ENCODE results near the gene CFHR5.
"Not testable (repeated sequence)": the region's sequence is repeated elsewhere in the genome, so short reads cannot be mapped to it uniquely, and the experiment has no call there.

Gene CFHR5

DNA sequence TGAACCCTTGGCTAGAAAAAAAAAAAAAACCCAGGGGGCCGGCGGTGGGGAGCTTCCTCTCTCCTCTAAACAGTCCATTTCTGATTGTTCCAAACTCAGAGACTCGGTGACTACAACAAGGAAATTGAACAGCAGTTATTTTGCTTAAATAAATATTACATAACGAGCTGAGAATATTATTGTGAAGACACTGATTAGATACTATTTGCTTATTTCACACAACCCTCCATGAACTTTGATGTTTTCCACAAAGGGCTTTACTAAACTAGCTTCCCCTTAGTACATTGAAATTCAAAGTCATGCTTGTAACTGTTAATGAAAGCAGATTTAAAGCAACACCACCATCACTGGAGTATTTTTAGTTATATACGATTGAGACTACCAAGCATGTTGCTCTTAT is at the start of gene CFHR5:
Gene CFHR5, plus strand, starts transcription at position 279 of the 400 bp plus-strand sequence. Its CDS starts 109 bp downstream, at position 388.
- DNase-seq (ENCODE audit: low read depth in 2 of 2): no peak

DNA sequence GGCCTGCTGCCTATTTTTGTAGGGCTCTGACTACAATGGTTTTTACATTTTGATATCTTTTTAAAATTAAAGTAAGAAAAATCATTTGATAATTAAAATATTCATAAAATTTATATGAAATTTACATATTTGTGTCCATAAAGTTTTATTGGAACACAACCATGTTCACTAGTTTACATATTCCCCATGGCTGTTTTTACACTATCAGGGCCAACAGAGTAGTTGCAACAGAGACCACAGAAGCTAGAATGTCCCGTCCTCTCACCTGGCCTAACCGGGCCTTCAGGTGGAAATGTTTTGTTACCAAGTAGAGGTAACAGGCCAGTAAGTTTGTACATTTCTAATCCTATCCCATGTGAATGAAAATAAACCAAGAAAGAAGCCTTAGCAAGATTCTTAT is 44.5 kb upstream of the CFHR5 start:
- DNase-seq (ENCODE audit: low read depth in 2 of 2): not testable (repeated sequence)

DNA sequence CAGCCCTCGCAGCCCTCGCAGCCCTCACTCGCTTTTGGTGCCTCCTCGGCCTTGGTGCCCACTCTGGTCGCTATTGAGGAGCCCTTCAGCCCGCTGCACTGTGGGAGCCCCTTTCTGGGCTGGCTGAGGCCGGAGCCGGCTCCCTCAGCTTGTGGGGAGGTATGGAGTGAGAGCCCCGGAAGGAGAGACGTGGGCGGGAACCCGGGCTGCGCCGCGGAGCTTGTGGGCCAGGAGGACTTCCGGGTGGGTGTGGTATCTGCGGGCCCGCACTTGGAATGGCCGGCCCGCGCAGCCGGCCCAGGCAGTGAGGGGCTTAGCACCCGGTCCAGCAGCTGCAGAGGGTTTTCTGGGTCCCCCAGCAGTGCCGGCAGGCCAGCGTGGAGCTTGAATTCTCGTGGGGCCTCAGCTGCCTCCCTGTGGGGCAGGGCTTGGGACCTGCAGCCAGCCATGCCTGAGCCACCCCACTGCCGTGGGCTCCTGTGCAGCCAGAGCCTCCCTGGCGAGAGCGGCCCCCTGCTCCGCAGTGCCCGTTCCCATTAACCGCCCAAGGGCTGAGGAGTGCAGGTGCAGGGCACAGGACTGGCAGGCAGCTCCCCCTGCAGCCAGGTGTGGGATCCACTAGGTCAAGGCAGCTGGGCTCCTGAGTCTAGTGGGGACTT is 43.7 kb upstream of the CFHR5 start:
- DNase-seq (ENCODE audit: low read depth in 2 of 2): no peak

DNA sequence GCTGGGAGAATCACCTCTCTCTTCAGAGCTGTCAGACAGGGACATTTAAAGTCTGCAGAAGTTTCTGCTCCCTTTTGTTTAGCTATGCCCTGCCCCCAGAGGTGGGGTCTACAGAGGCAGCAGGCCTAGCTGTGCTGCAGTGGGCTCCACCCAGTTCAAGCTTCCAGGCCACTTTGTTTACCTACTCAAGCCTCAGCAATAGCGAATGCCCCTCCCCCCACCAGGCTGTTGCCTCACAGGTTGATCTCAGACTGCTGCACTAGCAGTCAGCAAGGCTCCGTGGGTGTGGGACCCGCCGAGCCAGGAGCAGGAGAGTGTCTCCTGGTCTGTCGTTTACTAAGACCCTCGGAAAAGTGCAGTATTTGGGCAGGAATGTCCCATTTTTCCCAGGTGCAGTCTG is 35.9 kb upstream of the CFHR5 start:
- not testable (repeated sequence) for DNase-seq (ENCODE audit: low read depth in 2 of 2)

DNA sequence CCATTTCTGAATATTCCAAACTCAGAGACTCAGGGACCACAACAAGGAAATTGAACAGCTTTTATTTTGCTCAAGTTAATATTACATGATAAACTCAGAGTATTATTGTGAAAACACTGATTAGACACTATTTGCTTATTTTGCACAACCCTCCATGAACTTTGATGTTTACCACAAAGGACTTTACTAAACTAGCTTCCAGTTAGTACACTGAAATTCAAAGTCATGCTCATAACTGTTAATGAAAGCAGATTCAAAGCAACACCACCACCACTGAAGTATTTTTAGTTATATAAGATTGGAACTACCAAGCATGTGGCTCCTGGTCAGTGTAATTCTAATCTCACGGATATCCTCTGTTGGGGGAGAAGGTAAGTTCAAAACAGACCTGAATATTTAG is 33.8 kb upstream of the CFHR5 start, which contains the start of gene CFHR2:
Gene CFHR2, plus strand, starts transcription at position 171 of the 400 bp plus-strand sequence. Its CDS starts 143 bp downstream, at position 314.
- DNase-seq (ENCODE audit: low read depth in 2 of 2): not testable (repeated sequence)

DNA sequence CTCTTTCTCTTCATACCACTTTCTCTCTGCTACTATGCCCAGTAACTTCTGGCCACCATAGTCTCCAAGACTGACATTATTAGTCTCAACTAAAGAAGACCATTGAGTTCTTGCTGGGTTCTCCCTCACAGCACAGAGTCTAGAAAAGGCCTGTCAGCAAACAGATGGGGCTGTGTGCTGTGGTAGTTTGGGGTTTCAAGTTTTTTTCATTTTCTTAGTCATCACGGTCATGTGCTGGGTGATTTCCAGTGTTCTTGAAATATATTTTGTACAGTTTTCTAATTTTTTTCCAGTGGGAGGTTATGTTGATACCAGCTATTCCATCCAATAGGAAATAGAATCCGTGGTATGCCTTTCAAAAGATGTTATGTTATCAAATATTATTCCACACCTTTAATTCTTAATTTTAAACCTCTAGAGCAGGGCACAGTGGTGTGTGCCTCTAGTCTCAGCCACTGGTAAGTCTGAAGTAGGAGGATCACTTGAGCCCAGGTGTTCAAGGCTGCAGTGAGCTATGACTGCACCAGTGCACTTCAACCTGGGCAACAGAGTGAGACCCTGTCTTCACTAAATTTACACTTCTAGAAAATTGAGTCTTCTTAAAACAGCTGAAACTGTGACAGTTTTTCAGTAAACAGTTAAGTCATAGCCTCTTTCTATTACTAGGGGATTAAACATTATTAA is 25.5 kb upstream of the CFHR5 start:
- no peak for DNase-seq (ENCODE audit: low read depth in 2 of 2)

DNA sequence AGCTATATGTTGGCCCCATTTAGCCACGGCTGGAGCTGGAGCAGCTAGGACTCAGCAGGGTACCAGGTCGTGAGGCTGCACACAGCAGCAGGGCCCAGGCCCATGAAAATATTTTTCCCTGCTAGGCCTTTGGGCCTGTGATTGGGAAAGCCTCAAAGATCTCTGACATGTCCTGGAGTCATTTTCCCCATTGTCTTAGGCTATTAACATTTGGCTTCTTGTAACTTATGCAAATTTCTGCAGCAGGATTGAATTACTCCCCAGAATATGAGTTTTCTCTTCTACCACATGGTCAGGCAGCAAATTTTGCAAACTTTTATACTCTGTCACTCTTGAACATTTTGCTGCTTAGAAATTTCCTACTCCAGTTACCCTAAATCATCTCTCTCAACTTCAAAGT is 22.6 kb upstream of the CFHR5 start:
- no peak for DNase-seq (ENCODE audit: low read depth in 2 of 2)

GRCh38 chr1:196955926-196956325 is 21.4 kb upstream of the CFHR5 start:
- DNase-seq (ENCODE audit: low read depth in 2 of 2): no peak

GRCh38 chr1:196960854-196961253 is 16.5 kb upstream of the CFHR5 start:
- DNase-seq (ENCODE audit: low read depth in 2 of 2): no peak

GRCh38 chr1:196970182-196970581 is 7.2 kb upstream of the CFHR5 start:
- no peak for DNase-seq (ENCODE audit: low read depth in 2 of 2)

- no peak for DNase-seq (ENCODE audit: low read depth in 2 of 2)
These were observed 1.1 kb upstream of the CFHR5 start for GRCh38 chr1:196976278-196976677.

- DNase-seq (ENCODE audit: low read depth in 2 of 2): no peak
These were observed 3.5 kb downstream of the CFHR5 start for GRCh38 chr1:196980859-196981258.

DNA sequence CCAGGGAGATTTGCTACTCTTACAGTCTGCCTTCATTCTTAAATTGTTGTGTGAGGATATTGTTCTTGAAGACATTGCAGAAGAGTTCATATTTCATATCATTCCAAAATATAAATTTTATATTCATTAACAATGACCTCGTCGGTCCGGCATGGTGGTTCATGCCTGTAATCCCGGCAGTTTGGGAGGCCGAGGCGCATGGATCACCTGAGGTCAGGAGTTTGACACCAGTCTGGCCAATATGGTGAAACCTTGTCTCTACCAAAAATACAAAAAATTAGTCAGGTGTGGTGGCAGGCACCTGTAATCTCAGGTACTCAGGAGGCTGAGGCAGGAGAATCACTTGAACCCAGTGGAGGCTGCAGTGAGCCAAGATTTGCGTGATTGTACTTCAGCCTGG is 4.9 kb downstream of the CFHR5 start:
- DNase-seq (ENCODE audit: low read depth in 2 of 2): not testable (repeated sequence)

DNA sequence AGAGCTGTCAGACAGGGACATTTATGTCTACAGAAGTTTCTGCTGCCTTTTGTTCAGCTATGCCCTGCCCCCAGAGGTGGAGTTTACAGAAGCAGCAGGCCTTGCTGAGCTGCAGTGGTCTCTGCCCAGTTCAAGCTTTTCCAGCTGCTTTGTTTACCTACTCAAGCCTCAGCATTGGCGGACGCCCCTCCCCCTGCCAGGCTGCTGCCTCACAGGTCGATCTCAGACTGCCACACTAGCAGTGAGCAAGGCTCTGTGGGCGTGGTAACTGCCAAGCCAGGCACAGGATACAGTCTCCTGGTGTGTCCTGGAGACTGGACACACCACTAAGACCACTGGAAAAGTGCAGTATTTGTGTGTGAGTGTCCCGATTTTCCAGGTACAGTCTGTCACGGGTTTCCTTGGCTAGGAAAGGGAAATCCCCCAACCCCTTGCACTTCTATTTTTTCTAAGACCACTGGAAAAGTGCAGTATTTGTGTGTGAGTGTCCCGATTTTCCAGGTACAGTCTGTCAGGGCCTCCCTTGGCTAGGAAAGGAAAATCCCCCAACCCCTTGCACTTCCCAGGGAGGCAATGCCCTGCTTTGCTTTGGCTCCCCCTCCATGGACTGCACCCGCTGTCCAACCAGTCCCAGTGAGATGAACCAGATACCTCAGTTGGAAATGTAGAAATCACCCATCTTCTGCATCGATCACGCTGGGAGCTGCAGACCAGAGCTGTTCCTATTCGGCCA is 14.7 kb downstream of the CFHR5 start:
- DNase-seq (ENCODE audit: low read depth in 2 of 2): not testable (repeated sequence)

- DNase-seq (ENCODE audit: low read depth in 2 of 2): no peak
These were observed 16.6 kb downstream of the CFHR5 start for GRCh38 chr1:196993916-196994315.

DNA sequence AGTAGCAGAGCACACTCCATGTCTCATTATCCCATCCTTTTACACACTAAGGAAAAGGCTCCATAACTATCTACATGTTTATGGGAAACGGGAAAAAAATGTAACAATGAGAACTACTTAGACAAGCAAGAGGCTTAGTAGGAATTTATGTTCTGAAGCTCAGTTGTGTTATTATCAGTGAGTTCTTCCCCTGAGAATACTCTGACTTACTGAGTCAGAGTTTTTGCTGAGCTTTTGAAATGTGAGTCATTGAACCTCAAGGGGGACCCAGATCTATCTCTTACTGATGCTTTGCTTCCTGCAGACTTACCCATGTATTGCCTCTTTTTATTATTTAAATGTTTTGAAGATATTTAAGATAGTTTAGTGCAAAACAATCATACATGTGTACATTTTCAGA is 20.1 kb downstream of the CFHR5 start:
- DNase-seq (ENCODE audit: low read depth in 2 of 2): no peak

DNA sequence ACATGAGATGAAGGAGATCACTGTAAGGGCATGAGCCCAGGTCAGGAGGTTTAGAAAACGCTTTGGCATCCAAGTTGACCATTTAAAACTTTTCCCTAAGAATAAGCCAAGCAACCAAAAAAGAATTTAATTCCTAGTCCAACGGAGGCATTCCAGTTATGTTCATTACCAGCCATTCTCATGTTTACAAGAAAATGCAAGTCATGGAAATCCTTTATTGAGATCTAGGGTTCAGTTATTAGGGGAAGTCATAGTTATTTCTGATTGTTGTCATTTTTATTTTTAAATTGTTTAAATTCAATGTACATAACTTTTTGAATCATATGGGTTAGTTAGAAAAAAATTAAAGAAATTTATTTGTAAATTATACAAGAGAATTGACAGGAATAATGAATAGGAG is 24.5 kb downstream of the CFHR5 start:
- DNase-seq (ENCODE audit: low read depth in 2 of 2): no peak

DNA sequence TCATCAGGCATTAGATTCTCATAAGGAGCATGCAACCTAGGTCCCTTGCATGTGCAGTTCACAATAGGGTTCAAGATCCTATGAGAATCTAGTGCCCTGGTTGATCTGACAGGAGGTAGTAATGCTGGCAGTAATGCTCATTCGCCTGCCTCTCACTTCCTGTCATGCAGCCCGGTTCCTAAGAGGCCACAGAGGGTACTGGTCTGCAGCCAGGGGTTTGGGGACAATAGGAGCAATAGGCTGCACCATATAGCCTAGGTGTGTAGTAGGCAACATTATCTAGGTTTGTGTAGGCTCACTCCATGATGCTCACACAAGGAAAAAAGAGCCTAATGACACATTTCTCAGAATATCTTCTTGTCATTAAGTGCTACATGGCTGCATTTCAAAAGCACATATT is 25.8 kb downstream of the CFHR5 start:
- no peak for DNase-seq (ENCODE audit: low read depth in 2 of 2)

- DNase-seq (ENCODE audit: low read depth in 2 of 2): no peak
These were observed 31.5 kb downstream of the CFHR5 start for GRCh38 chr1:197008861-197009260.

DNA sequence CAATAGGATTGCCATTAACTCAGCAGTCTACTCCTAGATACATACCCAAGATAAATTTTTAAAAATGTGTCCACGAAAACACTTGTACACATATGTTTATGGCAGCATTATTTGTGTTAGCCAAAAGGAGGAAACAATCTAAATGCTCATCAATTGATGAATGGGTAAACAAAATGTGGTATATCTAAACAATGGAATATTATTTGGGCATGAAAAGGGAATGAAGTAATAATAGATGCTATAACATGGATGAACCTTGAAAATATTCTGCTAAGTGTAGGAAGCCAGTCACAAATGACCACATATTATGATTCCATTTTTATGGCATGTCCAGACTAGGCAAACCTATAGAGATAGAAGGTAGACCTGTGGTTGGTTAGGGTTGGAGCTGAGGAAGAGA is 34.3 kb downstream of the CFHR5 start:
- DNase-seq (ENCODE audit: low read depth in 2 of 2): no peak

DNA sequence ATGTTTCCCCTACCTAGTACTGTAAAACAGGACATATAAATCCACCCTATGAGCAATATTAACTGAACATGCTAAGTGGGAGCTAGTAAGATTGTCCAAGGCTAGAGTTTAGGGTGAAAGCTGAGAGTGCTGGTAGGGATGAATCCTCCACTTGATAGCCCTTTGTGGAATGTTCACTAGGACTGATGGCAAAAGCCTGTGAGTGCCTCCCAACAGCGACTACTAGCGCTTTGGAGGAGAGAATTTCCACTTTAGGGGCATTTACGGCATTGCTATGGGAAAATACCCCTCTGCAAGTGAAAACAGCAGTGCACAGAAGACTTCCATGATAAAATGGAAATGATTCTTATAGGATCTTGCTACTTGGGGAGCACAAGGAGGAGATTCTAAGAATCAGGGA is 35.9 kb downstream of the CFHR5 start:
- DNase-seq (ENCODE audit: low read depth in 2 of 2): no peak

DNA sequence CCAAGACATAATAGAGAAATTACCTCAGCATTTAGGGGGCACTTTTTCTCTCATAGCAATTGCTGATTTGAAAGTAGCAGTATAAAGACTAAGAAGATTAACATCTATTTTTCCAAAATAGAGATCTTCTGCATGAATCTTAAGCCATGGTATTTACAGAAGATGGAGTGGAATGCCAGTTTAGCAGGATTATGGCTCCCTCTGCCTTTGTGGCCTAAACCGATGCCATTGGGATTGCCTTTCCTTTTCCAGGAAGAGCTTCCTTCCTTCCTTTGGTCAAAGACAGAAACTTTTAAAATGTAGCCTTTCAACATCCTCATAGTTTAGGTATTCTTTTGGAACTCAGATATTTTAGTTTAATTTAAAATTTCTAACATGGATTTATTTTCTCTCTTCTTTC is 39.4 kb downstream of the CFHR5 start:
- no peak for DNase-seq (ENCODE audit: low read depth in 2 of 2)
